HepG2 (cell line): ENCODE data around the gene RNF5. TPM values are rescaled to one million over a fixed set of nuclear protein-coding genes. Genes with fewer than 3 reads are reported as not detected.

Experiments
- DPF2 ChIP-seq: sonication (generic); formaldehyde crosslinking; IDR thresholded peaks from 2 replicates; pipeline ENCODE4 v1.4.0; 2020; ENCODE audit warnings: mild to moderate bottlenecking, low read depth, missing genetic modification reagents, borderline replicate concordance
- DR1 ChIP-seq: sonication (generic); formaldehyde crosslinking; IDR thresholded peaks from 2 replicates; pipeline ENCODE4 v1.8.0; 2021; ENCODE audit warnings: mild to moderate bottlenecking, missing genetic modification reagents, inconsistent platforms
- EED ChIP-seq: sonication (generic); formaldehyde crosslinking; IDR thresholded peaks from 2 replicates; pipeline ENCODE4 v1.5.0; 2020; ENCODE audit warnings: mild to moderate bottlenecking, missing genetic modification reagents
- GTF3A ChIP-seq: sonication (generic); formaldehyde crosslinking; conservative IDR thresholded peaks from 2 replicates; pipeline ENCODE4 v1.4.0; 2020; ENCODE audit warnings: mild to moderate bottlenecking, missing genetic modification reagents
- HOXA9 ChIP-seq: sonication (generic); formaldehyde crosslinking; IDR thresholded peaks from 2 replicates; pipeline ENCODE4 v1.8.1; 2022; ENCODE audit warnings: missing genetic modification reagents, mild to moderate bottlenecking, moderate library complexity, borderline replicate concordance
- MEF2D ChIP-seq: sonication (generic); formaldehyde crosslinking; IDR thresholded peaks from 2 replicates; pipeline ENCODE4 v1.5.1; 2020; ENCODE audit warnings: mild to moderate bottlenecking, missing genetic modification reagents
- MXI1 ChIP-seq: IDR thresholded peaks from 3 replicates; pipeline ENCODE4 v1.6.1; 2012; ENCODE audit warnings: low read depth, low read length, inconsistent platforms, borderline replicate concordance
- SNAI1 ChIP-seq: sonication (generic); formaldehyde crosslinking; IDR thresholded peaks from 2 replicates; pipeline ENCODE4 v1.5.0; 2020; ENCODE audit warnings: mild to moderate bottlenecking, missing genetic modification reagents, borderline replicate concordance
- SYNCRIP ChIP-seq: fragments of 200-400 bp; formaldehyde crosslinking; IDR thresholded peaks from 2 replicates; pipeline ENCODE4 v1.6.1; 2018; ENCODE audit warnings: mild to moderate bottlenecking, low read depth, low read length; ENCODE audit not compliant: insufficient read depth
- TCF7 ChIP-seq: sonication (generic); IDR thresholded peaks from 2 replicates; pipeline ENCODE4 v1.6.1; 2016; ENCODE audit warnings: antibody characterized with exemption, low read depth
- TCF7L2 ChIP-seq: IDR thresholded peaks from 2 replicates; pipeline ENCODE4 v1.6.1; 2011; ENCODE audit warnings: mild to moderate bottlenecking, low read depth, low read length, moderate library complexity
- TOE1 ChIP-seq: sonication (generic); formaldehyde crosslinking; IDR thresholded peaks from 2 replicates; pipeline ENCODE4 v1.4.0; 2020; ENCODE audit warnings: mild to moderate bottlenecking, missing genetic modification reagents
- ZBTB10 ChIP-seq: sonication (generic); formaldehyde crosslinking; IDR thresholded peaks from 2 replicates; pipeline ENCODE4 v1.4.0; 2020; ENCODE audit warnings: missing genetic modification reagents, borderline replicate concordance
- ZFP41 ChIP-seq: sonication (generic); formaldehyde crosslinking; IDR thresholded peaks from 2 replicates; pipeline ENCODE4 v1.4.0; 2020; ENCODE audit warnings: mild to moderate bottlenecking, missing genetic modification reagents, borderline replicate concordance
- ZNF224 ChIP-seq: sonication (generic); formaldehyde crosslinking; IDR thresholded peaks from 2 replicates; pipeline ENCODE4 v1.5.0; 2020; ENCODE audit warnings: mild to moderate bottlenecking, missing genetic modification reagents
- ZNF230 ChIP-seq: sonication (generic); formaldehyde crosslinking; IDR thresholded peaks from 2 replicates; pipeline ENCODE4 v1.4.0; 2020; ENCODE audit warnings: mild to moderate bottlenecking, missing genetic modification reagents
- ZNF557 ChIP-seq: sonication (generic); formaldehyde crosslinking; IDR thresholded peaks from 2 replicates; pipeline ENCODE4 v1.4.0; 2020; ENCODE audit warnings: missing genetic modification reagents
- ZNF567 ChIP-seq: sonication (generic); formaldehyde crosslinking; IDR thresholded peaks from 2 replicates; pipeline ENCODE4 v1.8.1; 2023; ENCODE audit warnings: mild to moderate bottlenecking, missing genetic modification reagents, borderline replicate concordance
- ZNF614 ChIP-seq: IDR thresholded peaks from 2 replicates; pipeline ENCODE4 v1.6.1; 2018; ENCODE audit warnings: missing biosample characterization, missing genetic modification reagents, inconsistent platforms, borderline replicate concordance
- ZNF652 ChIP-seq: IDR thresholded peaks from 2 replicates; pipeline ENCODE4 v1.6.1; 2016; ENCODE audit warnings: low read depth, borderline replicate concordance
- ZNF740 ChIP-seq: sonication (generic); formaldehyde crosslinking; IDR thresholded peaks from 2 replicates; pipeline ENCODE4 v1.4.0; 2020; ENCODE audit warnings: missing genetic modification reagents
- ZNF761 ChIP-seq: sonication (generic); formaldehyde crosslinking; conservative IDR thresholded peaks from 2 replicates; pipeline ENCODE4 v1.4.0; 2020; ENCODE audit warnings: mild to moderate bottlenecking, missing genetic modification reagents
- polyA plus RNA-seq, 8 experiments: library from polyadenylated mRNA; depleted of rRNA in 3 of 8; stranded (reverse) in 7 of 8; unstranded in 1 of 8; fragments of >200 nt; fragmentation: Illumina TruSeq in 4 of 8; extraction: Trizol in 4 of 8; gene quantifications; 2 replicates each; pipeline versions ENCODE4 v1.2.1 to v1.2.3, GENCODE V29; 2011 to 2016; ENCODE audit warnings: low read depth in 4 of 8, missing spikeins in 1 of 8, mixed read lengths in 1 of 8; ENCODE audit not compliant: insufficient read depth in 1 of 8
- total RNA-seq, 5 experiments: library from RNA; depleted of rRNA; stranded (reverse); fragments of >200 nt; fragmentation: Illumina TruSeq; extraction: Trizol; gene quantifications; 2 replicates each; pipeline ENCODE4 v1.2.3, GENCODE V29; 2016; ENCODE audit warnings: low read depth in 1 of 5
- TF ChIP-seq, protein P1 (sequence below): sonication (generic); formaldehyde crosslinking; IDR thresholded peaks from 2 replicates; pipeline ENCODE4 v1.5.1; 2020; ENCODE audit warnings: mild to moderate bottlenecking, missing genetic modification reagents, moderate library complexity
- TF ChIP-seq, protein P2 (sequence below): sonication (generic); formaldehyde crosslinking; IDR thresholded peaks from 2 replicates; pipeline ENCODE4 v1.5.1; 2020; ENCODE audit warnings: missing genetic modification reagents, mild to moderate bottlenecking, borderline replicate concordance

Gene RNF5
- total and polyA plus RNA-seq, 2 of the 13 experiments (the other 11 are each of a cell fraction or from before 2014, with no cell fraction given) = 98.0 to 131 TPM

DNA sequence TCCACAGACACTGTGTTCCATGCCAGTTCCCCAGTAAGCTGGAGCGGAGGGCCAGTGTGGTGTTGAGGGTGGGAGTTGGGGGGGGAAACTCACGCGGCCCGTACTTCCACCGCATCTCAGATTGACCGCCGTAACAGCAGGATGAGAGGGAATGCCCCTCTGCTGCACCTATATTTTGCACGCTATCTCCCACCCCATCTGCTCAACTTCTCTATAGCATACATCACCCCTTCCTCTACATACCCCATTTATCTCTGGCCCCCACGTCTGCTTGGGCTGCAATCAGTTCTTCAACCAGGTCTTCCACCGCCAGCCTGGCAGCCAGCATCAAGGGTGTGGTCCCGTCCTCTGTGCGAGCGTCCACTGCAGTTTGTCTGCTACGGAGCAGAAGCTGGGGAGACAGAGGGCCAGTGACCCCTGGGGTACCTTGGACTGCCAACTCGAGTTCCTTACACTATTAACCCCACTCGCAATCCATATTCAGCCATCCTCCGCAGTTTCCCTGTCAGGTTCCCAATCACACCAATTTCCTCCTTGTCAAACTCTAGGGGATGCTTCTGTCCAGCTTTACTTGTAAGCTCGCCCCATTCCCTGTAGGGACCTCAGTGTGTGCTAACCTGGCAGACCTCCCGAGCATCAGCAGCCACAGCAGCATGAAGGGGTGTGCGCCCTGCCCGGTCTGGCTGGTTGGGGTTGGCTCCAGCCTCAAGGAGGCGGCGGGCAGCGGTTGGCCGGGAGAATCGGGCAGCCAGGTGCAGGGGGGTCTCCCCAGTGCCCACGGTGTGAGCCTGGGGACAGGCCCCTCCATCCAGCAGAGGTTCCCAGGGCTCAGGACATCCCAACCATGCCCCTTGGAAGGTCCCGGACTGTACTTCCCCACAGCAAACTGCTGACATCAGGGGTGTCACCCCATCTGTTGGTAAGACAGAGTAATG, 18.7 kb downstream of the RNF5 start (continued):
- TF ChIP-seq SYNCRIP (no peak), ZNF224 (no peak), TCF7L2 (no peak), ZNF230 (CRISPR knock-in tag) (no peak), ZBTB10 (CRISPR knock-in tag) (no peak), GTF3A (CRISPR knock-in tag) (no peak), ZNF567 (CRISPR knock-in tag) (0 out of 2 replicates have a peak, but pooled peaks have one; percentile 35), EED (CRISPR knock-in tag) (peak; percentile 67; the same call in 1 of the 2 replicates), TOE1 (no peak), MXI1 (no peak), MEF2D (CRISPR knock-in tag) (no peak), TCF7 (no peak), ZNF557 (CRISPR knock-in tag) (no peak), DR1 (CRISPR knock-in tag) (no peak), ZFP41 (no peak), SNAI1 (CRISPR knock-in tag) (no peak), ZNF652 (CRISPR knock-in tag) (0 out of 2 replicates have a peak, but pooled peaks have one; percentile 1), ZNF761 (CRISPR knock-in tag) (no peak), DPF2 (CRISPR knock-in tag) (0 out of 2 replicates have a peak, but pooled peaks have one; percentile 13), ZNF740 (CRISPR knock-in tag) (peak; percentile 86), HOXA9 (CRISPR knock-in tag) (no peak), ZNF614 (no peak)
- TF ChIP-seq, protein P1, sequence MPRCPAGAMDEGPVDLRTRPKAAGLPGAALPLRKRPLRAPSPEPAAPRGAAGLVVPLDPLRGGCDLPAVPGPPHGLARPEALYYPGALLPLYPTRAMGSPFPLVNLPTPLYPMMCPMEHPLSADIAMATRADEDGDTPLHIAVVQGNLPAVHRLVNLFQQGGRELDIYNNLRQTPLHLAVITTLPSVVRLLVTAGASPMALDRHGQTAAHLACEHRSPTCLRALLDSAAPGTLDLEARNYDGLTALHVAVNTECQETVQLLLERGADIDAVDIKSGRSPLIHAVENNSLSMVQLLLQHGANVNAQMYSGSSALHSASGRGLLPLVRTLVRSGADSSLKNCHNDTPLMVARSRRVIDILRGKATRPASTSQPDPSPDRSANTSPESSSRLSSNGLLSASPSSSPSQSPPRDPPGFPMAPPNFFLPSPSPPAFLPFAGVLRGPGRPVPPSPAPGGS (CRISPR knock-in tag) = no peak
- TF ChIP-seq, protein P2, sequence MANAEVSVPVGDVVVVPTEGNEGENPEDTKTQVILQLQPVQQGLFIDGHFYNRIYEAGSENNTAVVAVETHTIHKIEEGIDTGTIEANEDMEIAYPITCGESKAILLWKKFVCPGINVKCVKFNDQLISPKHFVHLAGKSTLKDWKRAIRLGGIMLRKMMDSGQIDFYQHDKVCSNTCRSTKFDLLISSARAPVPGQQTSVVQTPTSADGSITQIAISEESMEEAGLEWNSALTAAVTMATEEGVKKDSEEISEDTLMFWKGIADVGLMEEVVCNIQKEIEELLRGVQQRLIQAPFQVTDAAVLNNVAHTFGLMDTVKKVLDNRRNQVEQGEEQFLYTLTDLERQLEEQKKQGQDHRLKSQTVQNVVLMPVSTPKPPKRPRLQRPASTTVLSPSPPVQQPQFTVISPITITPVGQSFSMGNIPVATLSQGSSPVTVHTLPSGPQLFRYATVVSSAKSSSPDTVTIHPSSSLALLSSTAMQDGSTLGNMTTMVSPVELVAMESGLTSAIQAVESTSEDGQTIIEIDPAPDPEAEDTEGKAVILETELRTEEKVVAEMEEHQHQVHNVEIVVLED (CRISPR knock-in tag) = no peak
